ENCODE results near the gene NRP2. TPM values are rescaled to one million over a fixed set of nuclear protein-coding genes. Genes with fewer than 3 reads are reported as not detected.

Gene NRP2
- total RNA-seq, 1 donor from 2014 or later: 76.7 TPM

GRCh38 chr2:205770577-205770976 lies 88.3 kb downstream of the NRP2 start:
- Histone ChIP-seq H3K4me1 (ENCODE audit: insufficient read depth, low read length) (peaks cover 34% of the 10 kb centered on the region), H3K36me3 (ENCODE audit: insufficient read depth, low read length) (peaks cover 10% of the 10 kb centered on the region), H3K27me3 (ENCODE audit: insufficient read depth, low read length) (no peaks in the 10 kb centered on the region), H3K9me3 (ENCODE audit: insufficient read depth, low read depth, low read length) (no peaks in the 10 kb centered on the region), H2AFZ (ENCODE audit: low read depth, low read length) (no peak overlapping the region), H3K4me2 (ENCODE audit: low read length) (peak overlapping the region; percentile 72), H3K27ac (ENCODE audit: low read depth, low read length) (no peak overlapping the region), H3K9ac (ENCODE audit: low read length) (peak overlapping the region; percentile 55), H4K20me1 (ENCODE audit: insufficient read depth, low read length) (no peaks in the 10 kb centered on the region), H3K79me2 (ENCODE audit: insufficient read depth, low read length) (no peaks in the 10 kb centered on the region), H3K4me3 (ENCODE audit: insufficient read depth, low read depth, low read length) (no peak overlapping the region)
- FAIRE-seq (no peak), DNase-seq (ENCODE audit: low read depth) (no peak)
- Mint-ChIP-seq H3K27ac (ENCODE audit: unreplicated experiment) (no peak overlapping the region), H3K4me3 (ENCODE audit: unreplicated experiment) (no peak overlapping the region), H3K27me3 (ENCODE audit: low read depth, unreplicated experiment) (peaks cover 6% of the 10 kb centered on the region), H3K36me3 (ENCODE audit: low read depth, unreplicated experiment) (peaks cover 10% of the 10 kb centered on the region), H3K9me3 (ENCODE audit: unreplicated experiment) (peaks cover 8% of the 10 kb centered on the region), H3K4me1 (ENCODE audit: low read depth, unreplicated experiment) (peaks cover 27% of the 10 kb centered on the region)
- TF ChIP-seq EZH2 (IDR thresholded peaks at IDR 0.05; ENCODE audit: insufficient read depth, low read length) (no peak), CTCF (IDR thresholded peaks at IDR 0.05; ENCODE audit: insufficient read depth, low read depth, low read length) (no peak)

GRCh38 chr2:205771031-205771430 lies 88.7 kb downstream of the NRP2 start:
- Mint-ChIP-seq H3K4me3 (ENCODE audit: unreplicated experiment) (no peak overlapping the region), H3K27me3 (ENCODE audit: low read depth, unreplicated experiment) (peaks cover 6% of the 10 kb centered on the region), H3K27ac (ENCODE audit: unreplicated experiment) (no peak overlapping the region), H3K4me1 (ENCODE audit: low read depth, unreplicated experiment) (peaks cover 27% of the 10 kb centered on the region), H3K9me3 (ENCODE audit: unreplicated experiment) (peaks cover 8% of the 10 kb centered on the region), H3K36me3 (ENCODE audit: low read depth, unreplicated experiment) (peaks cover 10% of the 10 kb centered on the region)
- Histone ChIP-seq H3K36me3 (ENCODE audit: insufficient read depth, low read length) (peaks cover 8% of the 10 kb centered on the region), H3K4me1 (ENCODE audit: insufficient read depth, low read length) (peaks cover 34% of the 10 kb centered on the region), H2AFZ (ENCODE audit: low read depth, low read length) (no peak overlapping the region), H3K27me3 (ENCODE audit: insufficient read depth, low read length) (no peaks in the 10 kb centered on the region), H3K4me2 (ENCODE audit: low read length) (no peak overlapping the region), H3K27ac (ENCODE audit: low read depth, low read length) (no peak overlapping the region), H3K9ac (ENCODE audit: low read length) (no peak overlapping the region), H3K9me3 (ENCODE audit: insufficient read depth, low read depth, low read length) (no peaks in the 10 kb centered on the region), H3K4me3 (ENCODE audit: insufficient read depth, low read depth, low read length) (no peak overlapping the region), H4K20me1 (ENCODE audit: insufficient read depth, low read length) (no peaks in the 10 kb centered on the region), H3K79me2 (ENCODE audit: insufficient read depth, low read length) (no peaks in the 10 kb centered on the region)
- TF ChIP-seq EZH2 (IDR thresholded peaks at IDR 0.05; ENCODE audit: insufficient read depth, low read length) (no peak), CTCF (IDR thresholded peaks at IDR 0.05; ENCODE audit: insufficient read depth, low read depth, low read length) (no peak)
- DNase-seq (ENCODE audit: low read depth) (peak; percentile 52), FAIRE-seq (no peak)

GRCh38 chr2:205771666-205772065 lies 89.4 kb downstream of the NRP2 start:
- peaks cover 6% of the 10 kb centered on the region for H3K27me3 Mint-ChIP-seq (ENCODE audit: low read depth, unreplicated experiment)
- peaks cover 11% of the 10 kb centered on the region for H3K9me3 Mint-ChIP-seq (ENCODE audit: unreplicated experiment)
- peaks cover 14% of the 10 kb centered on the region for H3K36me3 Mint-ChIP-seq (ENCODE audit: low read depth, unreplicated experiment)
- no peak for DNase-seq (ENCODE audit: low read depth)
- H3K4me3 Mint-ChIP-seq (ENCODE audit: unreplicated experiment): no peak overlapping the region
- Histone ChIP-seq H3K79me2 (ENCODE audit: insufficient read depth, low read length) (no peaks in the 10 kb centered on the region), H3K9me3 (ENCODE audit: insufficient read depth, low read depth, low read length) (no peaks in the 10 kb centered on the region), H3K36me3 (ENCODE audit: insufficient read depth, low read length) (peaks cover 8% of the 10 kb centered on the region), H3K27ac (ENCODE audit: low read depth, low read length) (no peak overlapping the region), H3K9ac (ENCODE audit: low read length) (no peak overlapping the region), H3K27me3 (ENCODE audit: insufficient read depth, low read length) (no peaks in the 10 kb centered on the region), H3K4me2 (ENCODE audit: low read length) (no peak overlapping the region), H3K4me1 (ENCODE audit: insufficient read depth, low read length) (peaks cover 34% of the 10 kb centered on the region), H2AFZ (ENCODE audit: low read depth, low read length) (no peak overlapping the region), H3K4me3 (ENCODE audit: insufficient read depth, low read depth, low read length) (no peak overlapping the region), H4K20me1 (ENCODE audit: insufficient read depth, low read length) (no peaks in the 10 kb centered on the region)
- no peak for FAIRE-seq
- TF ChIP-seq EZH2 (IDR thresholded peaks at IDR 0.05; ENCODE audit: insufficient read depth, low read length): no peak
- TF ChIP-seq CTCF (IDR thresholded peaks at IDR 0.05; ENCODE audit: insufficient read depth, low read depth, low read length): no peak
- peaks cover 27% of the 10 kb centered on the region for H3K4me1 Mint-ChIP-seq (ENCODE audit: low read depth, unreplicated experiment)
- H3K27ac Mint-ChIP-seq (ENCODE audit: unreplicated experiment): no peak overlapping the region

Measured in astrocyte (in vitro differentiated cells and primary cell).